NCI-H1694 treated with DMSO at 0.1 percent for 48 hours (cell line): ENCODE results near the gene UHRF1.
"Not testable (repeated sequence)": the region's sequence is repeated elsewhere in the genome, so short reads cannot be mapped to it uniquely, and the experiment has no call there.

Experiments
- DNase-seq: peaks from one replicate; lab custom pipeline; 2025; lab: John Stamatoyannopoulos, UW

The UHRF1 gene

DNA sequence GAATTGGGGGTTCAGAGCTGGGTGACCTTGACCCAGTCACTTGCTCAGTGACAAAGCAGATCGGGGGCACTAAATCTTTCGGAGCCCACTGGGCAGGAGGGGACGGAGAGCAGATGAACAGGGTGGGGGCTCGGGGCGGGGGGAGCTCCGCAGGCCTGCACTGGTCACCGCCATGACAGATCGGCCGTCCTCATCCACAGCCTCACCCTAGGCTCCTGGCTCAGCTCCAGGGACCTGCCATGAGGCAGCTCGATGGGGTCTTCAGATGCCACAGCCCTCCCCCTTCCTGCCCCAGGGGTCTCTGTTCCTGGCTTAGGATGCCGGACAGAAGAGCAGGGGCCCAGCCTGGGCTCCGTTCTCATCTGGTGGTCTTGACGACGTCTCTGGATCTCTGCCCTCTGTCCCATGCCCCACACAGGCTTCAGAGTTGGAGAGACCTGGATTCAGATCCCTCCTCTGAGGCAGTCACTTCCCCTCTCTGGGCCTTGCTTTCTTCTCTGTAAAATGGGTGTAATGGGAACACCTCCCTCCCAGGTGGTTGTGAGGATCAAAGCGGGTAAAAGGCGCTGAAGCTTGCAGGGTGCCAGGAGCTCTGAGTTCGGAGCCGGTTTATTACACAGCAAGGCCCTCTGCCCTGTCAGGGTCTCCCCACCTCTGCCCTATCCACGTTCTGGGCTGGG, 62.7 kb downstream of the UHRF1 start:
- no peak for DNase-seq

DNA sequence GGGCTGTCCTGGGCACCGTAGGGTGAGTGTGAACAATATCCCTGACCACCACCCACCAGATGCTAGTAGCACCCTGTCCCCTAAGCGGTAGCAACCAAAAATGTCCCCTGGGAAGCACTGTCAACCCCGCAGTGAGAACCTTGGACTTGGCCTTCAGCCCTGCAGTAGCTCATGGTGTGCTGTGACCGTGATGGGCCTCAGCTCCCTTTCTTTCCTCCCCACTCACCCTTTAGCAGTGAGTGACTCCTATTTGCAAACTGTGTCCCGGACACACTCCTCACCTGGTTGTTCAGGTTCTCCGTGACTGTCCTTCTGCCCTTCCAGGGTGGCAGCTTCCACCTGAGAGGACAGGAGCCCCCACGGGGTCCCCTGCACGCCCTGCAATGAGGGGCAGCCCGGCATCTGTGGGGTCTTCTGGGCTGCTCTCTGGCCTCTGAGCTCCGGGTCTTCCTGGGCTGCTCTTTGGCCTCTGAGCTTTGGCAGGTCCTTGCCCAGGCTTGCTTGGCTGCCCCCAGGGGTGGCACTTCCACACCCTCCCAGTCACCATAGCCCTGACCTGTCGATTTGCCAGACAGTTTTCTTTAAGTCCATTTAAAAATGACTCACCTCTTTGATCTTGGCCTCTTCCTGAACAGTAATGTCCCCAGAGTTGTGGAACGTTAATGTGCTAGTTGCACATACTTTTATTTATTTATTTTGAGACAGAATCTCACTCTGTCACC, 63.4 kb downstream of the UHRF1 start:
- DNase-seq: no peak

DNA sequence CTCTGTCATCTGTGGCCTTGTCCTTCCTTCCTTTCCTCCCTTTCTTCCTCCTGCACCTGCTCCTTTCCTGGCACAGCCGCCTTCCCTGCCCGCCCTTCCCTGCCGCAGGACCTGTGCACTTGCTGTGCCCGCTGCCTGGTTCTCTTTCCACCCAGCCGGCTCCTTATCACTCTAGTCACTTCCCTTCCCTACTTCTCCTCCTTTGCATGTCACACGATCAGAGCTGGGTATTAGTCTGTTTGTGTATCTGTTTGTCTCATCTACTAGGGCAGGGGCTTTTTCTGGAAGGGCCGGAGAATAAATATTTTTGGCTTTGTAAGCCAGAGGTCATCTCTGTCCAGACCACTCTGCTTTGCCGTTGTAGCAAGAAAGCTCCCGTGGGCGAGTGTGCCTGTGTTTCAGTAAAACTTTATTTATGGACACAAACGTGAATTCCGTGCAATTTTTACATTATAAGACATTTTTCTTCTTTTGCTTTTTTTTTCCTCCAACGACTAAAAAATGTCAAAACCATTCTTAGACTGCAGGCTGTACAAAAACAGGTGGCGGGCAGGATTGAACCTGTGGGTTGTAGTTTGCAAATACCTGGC, 65.7 kb downstream of the UHRF1 start:
- DNase-seq: no peak

DNA sequence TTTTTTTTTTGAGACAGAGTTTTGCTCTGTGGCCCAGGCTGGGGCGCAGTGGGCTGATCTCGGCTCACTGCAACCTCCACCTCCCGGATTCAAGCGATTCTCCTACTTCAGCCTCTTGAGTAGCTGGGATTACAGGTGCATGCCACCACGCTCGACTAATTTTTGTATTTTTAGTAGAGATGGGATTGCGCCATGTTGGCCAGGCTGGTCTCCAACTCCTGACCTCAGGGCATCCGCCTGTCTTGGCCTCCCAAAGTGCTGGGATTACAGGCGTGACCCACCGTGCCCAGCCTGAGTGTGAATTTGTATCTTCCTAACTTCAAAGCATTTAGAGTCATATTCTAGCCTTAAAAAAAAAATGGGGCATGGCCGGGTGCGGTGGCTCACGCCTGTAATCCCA, 66.3 kb downstream of the UHRF1 start:
- DNase-seq: not testable (repeated sequence)

DNA sequence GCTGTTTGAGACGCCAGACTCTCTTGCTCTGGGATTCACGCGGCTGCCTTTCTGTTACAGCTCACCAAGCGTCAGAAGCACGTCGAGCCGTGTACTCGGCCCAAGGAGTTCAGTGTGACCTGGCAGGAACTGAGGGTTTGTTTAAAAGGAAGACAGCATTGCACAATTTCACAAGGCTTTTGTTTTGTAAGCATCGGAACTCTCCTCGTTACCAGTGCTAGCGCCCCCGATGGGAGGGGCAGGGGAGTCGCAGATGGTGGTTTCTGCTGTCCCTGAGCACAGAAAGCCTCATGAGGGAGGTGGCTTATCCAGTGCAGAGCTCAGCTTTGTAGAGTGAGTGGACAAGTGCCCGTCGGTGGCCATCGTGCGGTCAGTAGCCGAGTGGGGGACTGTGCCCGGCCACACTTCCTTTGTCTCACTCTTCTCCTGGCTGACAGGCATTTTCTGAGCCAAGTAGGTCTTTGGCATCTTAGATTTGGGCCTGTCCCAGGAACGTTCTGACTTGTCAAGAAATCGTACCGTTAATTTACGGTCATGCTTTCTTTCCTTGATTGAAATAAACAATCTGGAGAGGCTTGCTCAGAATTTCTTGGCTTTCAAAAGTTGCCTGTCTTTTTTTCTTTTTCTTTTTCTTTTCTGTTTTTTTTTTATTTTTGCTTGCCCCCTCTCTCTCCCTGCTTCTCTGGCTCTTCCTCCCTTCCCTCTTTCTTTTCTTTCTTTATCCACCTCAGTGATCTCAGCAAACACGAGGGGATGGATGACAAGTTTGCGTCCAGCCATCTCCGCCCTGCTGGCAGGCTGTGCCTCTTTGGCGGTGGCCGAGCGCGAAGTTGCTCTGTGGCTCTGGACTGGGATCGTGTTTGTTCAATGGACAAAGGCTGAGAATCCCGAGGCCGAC, 67.3 kb downstream of the UHRF1 start:
- DNase-seq: peak; percentile 18

DNA sequence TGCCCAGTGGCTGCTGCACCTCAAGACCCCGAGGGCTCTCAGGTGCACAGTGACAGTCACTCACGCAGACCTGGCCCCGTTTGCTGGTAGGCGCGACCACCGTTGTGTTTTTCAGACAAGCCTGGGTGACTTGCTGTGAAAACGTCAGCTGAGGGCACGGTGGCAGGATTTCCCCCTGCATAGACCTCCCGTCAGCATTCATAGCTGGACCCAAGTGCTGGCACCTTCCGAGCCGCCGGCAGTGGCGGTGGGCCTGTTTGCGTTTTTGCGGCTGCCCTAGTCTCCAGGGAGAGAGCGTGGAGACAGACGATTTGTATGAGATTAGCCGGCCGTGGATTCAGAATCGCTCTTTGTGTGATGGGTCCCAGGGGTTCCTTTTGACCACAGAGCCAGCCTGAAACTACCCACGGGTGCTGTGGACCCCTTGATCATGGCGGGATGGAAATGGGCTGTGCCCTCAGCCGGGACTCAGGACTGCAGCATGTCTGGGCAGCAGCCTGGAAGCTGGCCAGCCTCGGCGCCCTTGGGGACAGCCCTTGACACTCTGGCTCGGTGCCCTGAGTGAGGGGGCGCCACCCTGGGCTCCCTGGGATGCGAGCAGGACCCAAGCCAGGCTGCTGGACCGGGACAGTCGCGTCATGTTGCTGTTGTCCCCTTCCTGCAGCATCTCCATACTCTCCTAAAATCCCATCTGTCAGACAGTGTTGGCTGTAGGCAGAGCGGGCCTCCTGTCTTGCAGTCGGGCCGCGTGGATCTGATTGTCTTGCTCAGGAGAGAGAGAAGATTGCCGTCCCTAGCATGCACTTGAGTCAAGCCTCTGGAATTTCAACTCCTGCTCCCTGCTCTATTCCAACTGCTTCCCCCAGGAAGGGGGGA, 68.2 kb downstream of the UHRF1 start:
- DNase-seq: no peak

DNA sequence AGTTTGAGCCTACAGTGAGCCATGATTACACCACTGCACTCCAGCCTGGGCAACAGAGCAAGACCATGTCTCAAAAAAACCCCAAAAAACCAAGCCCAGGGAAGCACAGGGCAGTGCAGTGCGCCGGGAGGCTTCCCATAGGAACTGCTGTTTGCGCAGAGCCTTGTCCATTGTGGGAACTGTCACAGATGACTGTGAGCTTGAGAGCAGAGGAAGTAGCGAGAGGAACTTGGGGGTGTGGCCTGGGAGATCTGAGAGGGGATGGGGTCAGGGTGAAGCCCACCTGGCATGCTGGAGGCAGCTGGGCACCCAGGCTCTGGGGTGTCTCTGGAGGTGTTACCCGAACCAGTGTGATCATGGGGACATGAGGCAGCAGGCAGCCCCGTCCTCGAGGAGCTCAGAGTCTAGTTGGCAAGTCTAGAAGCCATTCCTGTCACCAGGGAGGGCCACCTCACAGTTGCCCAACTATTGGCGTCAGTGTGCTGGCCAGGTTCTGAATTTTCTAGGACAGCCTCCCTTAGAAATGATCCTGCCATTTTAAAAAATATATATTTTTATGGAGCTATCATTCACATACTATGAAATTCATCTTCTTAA, 70.0 kb downstream of the UHRF1 start:
- DNase-seq: no peak

DNA sequence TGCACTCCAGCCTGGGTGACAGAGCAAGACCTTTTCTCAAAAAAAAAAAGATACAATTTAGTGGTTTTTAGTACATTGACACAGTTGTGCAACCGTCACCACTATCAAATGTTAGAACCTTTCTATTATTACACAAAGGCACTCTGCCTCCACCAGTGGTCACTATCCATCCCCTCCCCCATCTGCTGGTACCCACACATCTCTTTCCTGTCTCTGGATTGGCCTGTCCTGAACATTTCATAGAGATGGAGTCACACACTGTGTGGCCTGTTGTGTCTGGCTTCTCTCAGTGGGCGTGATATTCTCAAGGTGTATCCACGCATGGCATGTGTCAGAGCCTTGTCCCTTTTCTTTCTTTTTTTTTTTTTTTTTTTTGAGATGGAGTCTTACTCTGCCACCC, 70.8 kb downstream of the UHRF1 start:
- DNase-seq: no peak

DNA sequence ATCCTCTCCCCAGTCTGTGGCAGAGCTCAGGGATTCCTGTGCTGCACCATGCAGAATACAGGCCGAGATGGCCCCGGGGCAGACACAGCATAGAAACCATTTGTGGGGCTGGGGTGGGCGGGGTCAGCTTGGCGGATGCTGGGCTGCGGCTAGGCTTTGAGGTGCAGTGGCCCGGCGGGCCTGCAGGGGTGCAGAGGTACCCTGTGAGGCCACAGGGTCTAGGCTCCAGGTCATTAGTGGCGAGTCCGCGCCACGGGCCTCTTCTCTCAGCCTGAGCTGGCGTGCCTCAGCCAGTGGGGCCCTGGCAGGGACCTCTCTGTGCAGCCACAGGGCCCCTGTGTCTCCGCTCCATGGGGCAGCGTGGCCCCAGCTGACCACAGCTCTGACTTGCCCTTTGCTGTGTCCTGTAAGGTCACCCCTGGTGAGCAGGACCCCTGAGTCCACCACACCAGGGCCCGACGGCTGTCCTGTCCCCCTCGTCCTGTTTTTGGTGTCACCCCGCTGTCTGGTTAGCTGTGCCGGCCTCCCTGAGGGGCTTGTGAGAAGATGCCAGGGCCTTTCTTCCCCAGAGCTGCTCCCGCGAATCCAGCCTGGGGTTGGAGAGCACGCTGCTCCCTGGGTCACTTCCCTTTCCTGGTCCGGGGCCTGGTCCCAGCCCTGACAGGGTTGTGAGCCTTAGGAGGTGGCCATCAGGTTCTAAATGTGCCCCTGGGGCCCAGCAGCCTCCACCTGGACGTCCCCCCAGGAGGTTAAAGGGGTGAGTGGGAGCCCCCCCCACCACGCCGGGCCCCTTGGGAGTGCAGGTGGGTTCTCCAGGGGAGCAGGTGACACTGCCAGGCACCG, 71.8 kb downstream of the UHRF1 start:
- DNase-seq: no peak

DNA sequence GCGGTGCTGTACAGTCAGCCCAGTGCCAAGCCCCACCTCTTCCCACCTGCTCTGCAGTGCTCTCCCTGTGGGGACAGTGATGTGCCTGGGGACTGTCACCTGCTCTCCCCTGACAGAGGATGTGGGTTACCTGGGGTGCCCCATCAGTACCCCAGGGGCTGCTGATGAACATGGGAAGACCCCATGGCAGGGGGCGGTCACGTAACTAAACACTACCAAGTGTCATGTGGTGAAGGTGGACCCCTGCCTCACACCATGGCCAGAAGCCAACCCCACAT, 72.3 kb downstream of the UHRF1 start:
- DNase-seq: no peak

DNA sequence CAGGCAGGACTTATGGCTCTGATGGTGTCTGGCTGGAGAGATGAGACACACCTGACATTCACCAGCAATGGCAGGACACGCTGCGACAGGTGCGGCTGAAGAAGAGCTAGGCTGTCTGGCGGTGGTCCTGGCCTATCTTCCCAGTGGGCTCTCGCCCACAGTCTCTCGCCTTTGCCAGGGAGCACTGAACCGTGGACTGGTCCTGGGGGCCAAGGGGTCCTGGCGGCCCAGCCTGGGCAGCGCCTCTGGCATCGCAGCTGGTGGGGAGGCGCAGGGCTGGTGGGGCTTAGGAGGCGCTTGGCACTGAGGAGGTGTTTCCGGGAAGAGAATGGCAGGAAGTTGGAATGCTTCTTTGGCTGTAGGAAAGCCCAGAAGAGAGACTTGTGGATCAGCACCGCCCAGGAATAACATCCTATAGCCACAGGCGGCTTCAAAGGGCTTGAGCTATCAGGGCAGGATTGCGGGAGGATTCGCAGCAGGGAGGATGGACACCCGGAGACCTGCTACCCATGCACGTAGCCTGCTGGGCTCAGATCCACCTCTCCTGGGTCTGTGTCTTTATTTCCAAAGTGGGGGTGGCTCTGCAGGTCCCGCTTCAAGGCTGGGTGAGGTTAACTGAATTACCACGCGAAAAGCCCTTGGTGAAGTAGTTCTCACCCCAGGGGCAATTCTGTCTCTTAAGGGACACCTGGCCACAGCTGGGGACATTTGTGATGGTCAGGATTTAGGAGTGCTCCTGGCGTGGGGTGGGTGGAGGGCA, 74.2 kb downstream of the UHRF1 start:
- no peak for DNase-seq

DNA sequence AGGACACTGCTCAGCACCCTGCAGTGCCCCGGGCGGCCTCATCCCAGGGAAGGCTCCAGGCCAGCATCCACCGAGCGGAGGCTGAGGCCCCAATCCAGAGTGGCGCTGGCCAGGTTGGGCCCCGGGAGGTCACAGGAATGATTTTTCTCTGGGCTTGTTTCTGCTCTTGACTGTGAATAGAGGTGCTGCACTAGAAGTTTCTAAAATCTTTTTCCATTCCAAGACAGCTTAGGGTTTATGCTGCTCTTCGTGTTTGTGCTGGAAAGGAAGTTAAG, 74.7 kb downstream of the UHRF1 start:
- DNase-seq: no peak

DNA sequence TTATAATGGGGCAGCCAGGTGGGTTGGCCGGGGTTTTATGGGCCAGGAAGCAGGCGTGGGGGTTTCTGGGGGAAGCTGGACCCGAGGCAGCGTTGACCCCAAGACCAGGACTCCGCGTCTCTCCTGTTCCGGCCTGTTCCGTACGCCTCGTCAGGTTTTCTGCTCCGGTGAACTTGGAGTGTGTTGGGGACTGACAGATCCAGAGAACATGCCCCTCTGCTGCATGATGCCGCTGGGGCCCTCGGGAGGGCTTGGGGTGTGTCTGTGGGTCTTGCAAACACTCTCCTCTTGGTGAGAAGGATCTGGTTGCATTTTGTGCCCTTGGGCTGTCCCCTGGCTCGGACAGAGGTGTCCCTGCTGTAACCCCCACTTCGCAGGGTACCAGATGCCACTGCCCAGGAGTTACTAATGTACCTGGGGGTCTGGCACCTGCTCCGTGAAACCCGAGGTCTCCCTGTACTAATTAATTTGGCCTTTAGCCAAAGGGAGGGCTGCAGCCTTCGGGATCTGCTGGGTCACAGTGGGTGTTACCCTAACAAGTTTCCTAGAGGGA, 75.2 kb downstream of the UHRF1 start:
- no peak for DNase-seq

DNA sequence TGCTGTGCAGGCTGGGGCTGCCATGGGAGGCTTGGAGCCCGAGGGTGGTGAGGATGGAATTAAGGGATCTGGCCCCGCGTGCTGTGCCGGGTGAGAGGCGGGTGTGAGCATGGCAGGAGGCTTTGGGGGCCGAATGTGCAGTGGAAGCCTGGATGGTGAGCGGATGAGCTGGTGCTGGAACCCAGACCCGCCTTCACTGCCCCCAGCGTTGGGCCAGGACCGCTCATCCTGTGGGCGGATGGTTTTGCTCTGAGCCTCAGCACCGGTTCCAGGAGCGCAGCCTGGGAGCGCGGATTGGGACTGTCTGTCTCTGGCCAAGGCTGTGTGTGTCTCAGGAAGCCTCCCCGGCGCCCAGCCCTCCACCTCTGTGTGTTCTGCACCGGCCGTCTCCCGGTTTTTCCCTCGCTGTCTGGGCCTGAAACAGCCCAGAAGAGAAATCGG, 76.3 kb downstream of the UHRF1 start:
- no peak for DNase-seq

DNA sequence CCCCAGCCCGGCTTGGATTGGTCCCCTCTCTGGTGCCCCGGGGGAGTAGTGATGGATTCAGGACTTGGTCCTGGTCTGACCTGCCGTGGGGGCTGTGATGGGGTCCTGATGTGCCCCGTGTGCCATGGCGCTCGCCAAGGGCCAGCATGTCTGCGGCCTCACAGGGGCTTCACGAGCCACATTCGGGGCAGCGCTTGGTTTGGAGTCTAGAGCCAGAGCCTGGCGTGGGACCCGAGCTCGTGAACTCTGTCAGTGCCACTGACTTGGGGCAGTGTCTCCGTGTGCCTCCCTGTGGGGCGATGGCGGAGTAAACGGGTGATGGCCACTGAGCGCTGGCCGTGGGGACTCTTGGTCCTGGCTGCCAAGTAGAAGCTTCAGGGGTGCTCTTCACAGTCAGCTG, 76.8 kb downstream of the UHRF1 start:
- DNase-seq: no peak

DNA sequence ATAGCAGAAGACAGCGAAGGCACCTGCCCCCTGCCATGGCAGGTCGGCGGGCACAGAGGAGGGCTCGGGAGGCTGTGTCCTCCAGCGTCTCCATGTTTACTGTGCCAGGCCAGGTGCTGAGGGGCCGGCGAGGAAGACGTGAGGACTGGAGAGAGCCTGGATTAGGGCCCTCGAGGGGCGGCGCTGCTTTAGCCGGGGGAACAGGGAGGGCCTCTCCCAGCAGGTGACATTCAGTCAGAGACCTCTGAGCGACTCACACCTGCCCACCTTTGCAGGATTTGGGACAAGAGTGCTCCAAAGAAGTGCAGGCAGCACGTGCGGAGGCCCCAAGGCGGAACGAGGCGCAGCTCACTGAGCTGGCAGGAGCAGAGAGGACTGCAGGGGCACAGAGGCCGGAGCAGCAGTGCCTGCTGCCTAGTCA, 77.2 kb downstream of the UHRF1 start:
- DNase-seq: no peak

DNA sequence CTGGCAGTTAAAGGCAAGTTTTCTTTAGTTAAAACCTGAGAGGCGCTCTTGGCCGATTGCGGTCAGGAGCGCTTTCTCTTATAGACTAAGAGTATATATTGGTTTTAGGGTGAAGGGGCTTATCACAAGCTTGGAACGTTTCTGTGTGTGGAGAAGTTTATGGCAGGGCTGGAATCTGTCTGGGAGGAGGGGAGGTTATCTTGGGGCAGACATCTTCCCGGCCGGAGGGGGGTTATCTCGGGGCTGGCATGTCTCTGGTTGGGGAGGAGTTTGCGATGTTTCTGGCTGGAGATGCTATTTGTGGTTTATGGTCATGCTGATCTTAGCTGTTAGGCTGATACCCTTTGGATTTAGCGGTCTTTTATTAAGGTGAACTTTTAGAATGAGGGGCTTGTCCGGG, 78.0 kb downstream of the UHRF1 start:
- no peak for DNase-seq

DNA sequence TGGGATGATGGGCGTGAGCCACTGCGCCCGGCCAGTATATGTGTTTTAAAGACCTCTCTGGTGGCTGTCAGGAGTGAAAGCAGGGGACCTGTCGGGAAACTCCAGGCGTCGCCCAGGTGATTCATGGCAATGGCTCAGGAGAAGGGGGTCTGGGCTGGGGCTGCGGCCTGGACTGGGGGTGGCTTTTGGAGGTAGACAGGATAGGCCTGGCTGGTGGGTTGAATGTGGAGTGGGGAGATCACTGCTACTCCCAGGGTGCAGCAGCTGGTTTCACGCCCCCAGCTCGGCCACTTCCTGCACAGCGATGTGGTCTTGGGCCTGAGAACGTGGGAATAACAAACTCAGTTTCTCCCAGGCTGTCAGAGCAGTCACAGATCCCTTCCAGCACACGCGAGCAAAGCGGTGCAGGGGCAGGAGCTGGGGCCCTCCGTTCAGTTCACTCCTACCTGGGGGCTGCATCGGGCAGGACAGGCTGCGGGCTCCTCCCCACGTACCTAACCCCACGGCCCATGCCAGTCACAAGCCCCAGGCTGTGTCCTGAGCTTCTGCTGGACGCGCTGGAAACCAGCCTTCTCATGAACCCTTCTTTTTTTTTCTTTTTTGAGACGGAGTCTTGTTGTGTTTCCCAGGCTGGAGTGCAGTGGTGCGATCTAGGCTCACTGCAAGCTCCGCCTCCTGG, 78.5 kb downstream of the UHRF1 start:
- no peak for DNase-seq

DNA sequence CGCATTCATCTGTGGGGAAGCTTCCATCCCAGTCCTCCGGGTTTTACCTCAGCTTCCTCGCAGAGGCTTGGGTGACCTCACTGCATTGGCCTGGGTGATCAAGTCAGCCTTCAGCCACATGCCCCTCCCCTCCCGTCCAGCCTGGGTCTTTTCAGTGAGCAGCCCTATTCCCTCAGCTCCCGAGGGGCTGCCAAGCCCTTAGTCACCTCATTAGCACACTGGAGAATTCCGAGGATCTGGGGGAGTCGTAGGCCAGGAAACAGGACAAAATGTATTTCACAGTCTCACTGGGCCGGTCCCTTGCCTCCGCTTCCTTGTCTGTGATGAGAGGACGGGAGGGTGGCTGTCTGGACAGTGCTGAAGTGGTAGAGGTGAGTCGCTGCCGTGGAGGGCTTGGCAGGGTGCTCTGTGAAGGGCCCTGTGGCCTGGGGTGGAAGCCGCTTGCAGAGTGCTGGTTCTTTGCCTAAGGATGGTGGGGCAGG, 79.5 kb downstream of the UHRF1 start:
- no peak for DNase-seq
